ENCODE results near the gene KMT2B. TPM values are rescaled to one million over a fixed set of nuclear protein-coding genes. Genes with fewer than 3 reads are reported as not detected.

KMT2B gene
- total RNA-seq, 1 experiment from 2014 or later: 65.3 TPM

DNA sequence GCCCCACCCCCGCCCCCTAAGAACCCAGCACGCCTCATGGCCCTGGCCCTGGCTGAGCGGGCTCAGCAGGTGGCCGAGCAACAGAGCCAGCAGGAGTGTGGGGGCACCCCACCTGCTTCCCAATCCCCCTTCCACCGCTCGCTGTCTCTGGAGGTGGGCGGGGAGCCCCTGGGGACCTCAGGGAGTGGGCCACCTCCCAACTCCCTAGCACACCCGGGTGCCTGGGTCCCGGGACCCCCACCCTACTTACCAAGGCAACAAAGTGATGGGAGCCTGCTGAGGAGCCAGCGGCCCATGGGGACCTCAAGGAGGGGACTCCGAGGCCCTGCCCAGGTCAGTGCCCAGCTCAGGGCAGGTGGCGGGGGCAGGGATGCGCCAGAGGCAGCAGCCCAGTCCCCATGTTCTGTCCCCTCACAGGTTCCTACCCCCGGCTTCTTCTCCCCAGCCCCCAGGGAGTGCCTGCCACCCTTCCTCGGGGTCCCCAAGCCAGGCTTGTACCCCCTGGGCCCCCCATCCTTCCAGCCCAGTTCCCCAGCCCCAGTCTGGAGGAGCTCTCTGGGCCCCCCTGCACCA lies 69.5 kb downstream of the KMT2B start:
- TF ChIP-seq, protein P1, sequence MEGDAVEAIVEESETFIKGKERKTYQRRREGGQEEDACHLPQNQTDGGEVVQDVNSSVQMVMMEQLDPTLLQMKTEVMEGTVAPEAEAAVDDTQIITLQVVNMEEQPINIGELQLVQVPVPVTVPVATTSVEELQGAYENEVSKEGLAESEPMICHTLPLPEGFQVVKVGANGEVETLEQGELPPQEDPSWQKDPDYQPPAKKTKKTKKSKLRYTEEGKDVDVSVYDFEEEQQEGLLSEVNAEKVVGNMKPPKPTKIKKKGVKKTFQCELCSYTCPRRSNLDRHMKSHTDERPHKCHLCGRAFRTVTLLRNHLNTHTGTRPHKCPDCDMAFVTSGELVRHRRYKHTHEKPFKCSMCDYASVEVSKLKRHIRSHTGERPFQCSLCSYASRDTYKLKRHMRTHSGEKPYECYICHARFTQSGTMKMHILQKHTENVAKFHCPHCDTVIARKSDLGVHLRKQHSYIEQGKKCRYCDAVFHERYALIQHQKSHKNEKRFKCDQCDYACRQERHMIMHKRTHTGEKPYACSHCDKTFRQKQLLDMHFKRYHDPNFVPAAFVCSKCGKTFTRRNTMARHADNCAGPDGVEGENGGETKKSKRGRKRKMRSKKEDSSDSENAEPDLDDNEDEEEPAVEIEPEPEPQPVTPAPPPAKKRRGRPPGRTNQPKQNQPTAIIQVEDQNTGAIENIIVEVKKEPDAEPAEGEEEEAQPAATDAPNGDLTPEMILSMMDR (IDR thresholded peaks at IDR 0.05; ENCODE audit: unreplicated experiment): no peak
- CTCF ChIA-PET: interaction anchor here (0.7 kb wide), 2 partner anchors 66 to 1760 kb away, joined by 3 to 7 read pairs; no protein-coding TSS in a partner anchor
- intact Hi-C loops (cut with micrococcal nuclease; ENCODE audit: unreplicated experiment): no loop called here
- Mint-ChIP-seq H3K36me3 (ENCODE audit: insufficient read depth, unreplicated experiment) (no peaks in the 10 kb centered on the region), H3K9me3 (ENCODE audit: low read depth, unreplicated experiment) (no peaks in the 10 kb centered on the region), H3K4me1 (ENCODE audit: low read depth, unreplicated experiment) (peaks cover 8% of the 10 kb centered on the region), H3K27me3 (ENCODE audit: unreplicated experiment) (no peaks in the 10 kb centered on the region), H3K27ac (ENCODE audit: unreplicated experiment) (no peak overlapping the region), H3K4me3 (ENCODE audit: low read depth, unreplicated experiment) (no peak overlapping the region)
- no TSS peak for BruUV-seq (replicated peaks)
- no peak for DNase-seq

Other genes with a start within 250 kb of the KMT2B start
- not detected in 2 replicates for gene KRTDAP, start 227.5 kb upstream of the KMT2B start, total RNA-seq (2022)
- 218 and 224 TPM in 2 replicates for gene DMKN, start 204.4 kb upstream of the KMT2B start, total RNA-seq (2022)
- not detected in 2 replicates for gene SBSN, start 189.7 kb upstream of the KMT2B start, total RNA-seq (2022)
- gene GAPDHS, start 184.5 kb upstream of the KMT2B start, total RNA-seq (2022): not detected in 2 replicates
- 114 and 118 TPM in 2 replicates for gene TMEM147, start 172.4 kb upstream of the KMT2B start, total RNA-seq (2022)
- gene ATP4A, start 154.3 kb upstream of the KMT2B start, total RNA-seq (2022): not detected in 2 replicates
- gene PMIS2, start 131.8 kb upstream of the KMT2B start, total RNA-seq (2022): not detected in 2 replicates
- gene HAUS5, start 105.3 kb upstream of the KMT2B start, total RNA-seq (2022): 35.3 and 38.0 TPM in 2 replicates
- 148 and 162 TPM in 2 replicates for gene RBM42, start 89.0 kb upstream of the KMT2B start, total RNA-seq (2022)
- 1.3 TPM in 1 of 2 replicates, not detected in the other for gene ETV2, start 76.3 kb upstream of the KMT2B start, total RNA-seq (2022)
- gene COX6B1, start 69.7 kb upstream of the KMT2B start, total RNA-seq (2022): 488 and 497 TPM in 2 replicates
- not detected in 2 replicates for gene UPK1A, start 51.5 kb upstream of the KMT2B start, total RNA-seq (2022)
- gene ZBTB32, start 13.4 kb upstream of the KMT2B start, total RNA-seq (2022): not detected in 2 replicates
- gene IGFLR1, start 24.4 kb downstream of the KMT2B start, total RNA-seq (2022): 9.2 and 9.9 TPM in 2 replicates
- gene U2AF1L4, start 27.4 kb downstream of the KMT2B start, total RNA-seq (2022): 15.1 and 16.2 TPM in 2 replicates
- 114 and 126 TPM in 2 replicates for gene PSENEN, start 27.6 kb downstream of the KMT2B start, total RNA-seq (2022)
- 12.4 and 15.9 TPM in 2 replicates for gene LIN37, start 30.6 kb downstream of the KMT2B start, total RNA-seq (2022)
- gene HSPB6, start 39.0 kb downstream of the KMT2B start, total RNA-seq (2022): 0.71 and 0.93 TPM in 2 replicates
- gene PROSER3, start 40.2 kb downstream of the KMT2B start, total RNA-seq (2022): 70.3 and 70.7 TPM in 2 replicates
- 16.8 and 27.0 TPM in 2 replicates for gene ARHGAP33, start 57.6 kb downstream of the KMT2B start, total RNA-seq (2022)
- not detected in 2 replicates for gene PRODH2, start 94.8 kb downstream of the KMT2B start, total RNA-seq (2022)
- not detected in 2 replicates for gene NPHS1, start 134.5 kb downstream of the KMT2B start, total RNA-seq (2022)
- 0.17 and 0.26 TPM in 2 replicates for gene KIRREL2, start 138.9 kb downstream of the KMT2B start, total RNA-seq (2022)
- gene APLP1, start 150.6 kb downstream of the KMT2B start, total RNA-seq (2022): 11.5 and 15.8 TPM in 2 replicates
- 14.9 and 15.6 TPM in 2 replicates for gene NFKBID, start 182.5 kb downstream of the KMT2B start, total RNA-seq (2022)
- not detected in 2 replicates for gene HCST, start 184.5 kb downstream of the KMT2B start, total RNA-seq (2022)
- not detected in 2 replicates for gene TYROBP, start 190.3 kb downstream of the KMT2B start, total RNA-seq (2022)
- 15.2 and 18.5 TPM in 2 replicates for gene LRFN3, start 218.4 kb downstream of the KMT2B start, total RNA-seq (2022)